Measurements from ENCODE around the gene CLMN. TPM values are rescaled to one million over a fixed set of nuclear protein-coding genes. Genes with fewer than 3 reads are reported as not detected.

The CLMN gene
- total and polyA plus RNA-seq, 2 donors (not counting 3 experiments of a cell fraction or from before 2014, with no cell fraction given), result 0.72 to 9.6 TPM

DNA sequence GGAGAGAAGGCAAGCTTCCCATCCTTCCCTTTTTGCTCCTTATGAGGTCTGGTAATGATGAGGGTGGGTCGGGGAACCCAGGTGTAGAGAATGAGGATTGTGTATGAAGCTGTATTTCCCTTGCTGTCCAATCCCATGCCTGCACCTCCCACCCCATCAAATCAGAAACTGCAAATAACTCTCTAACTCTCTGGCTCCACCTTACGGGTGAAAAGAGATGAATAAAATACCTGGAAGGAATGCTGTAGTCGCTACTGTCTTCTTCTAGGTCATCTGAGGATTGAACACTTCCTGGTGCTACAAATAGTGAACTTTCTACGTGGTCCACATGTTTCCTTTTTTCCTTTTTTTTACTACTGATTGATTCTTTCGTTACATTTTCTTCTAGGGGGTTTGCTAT is 123.4 kb downstream of the CLMN start:
- POLR2A ChIA-PET, result no interaction called here
- DNase-seq (ENCODE audit: low read depth, low spot score), result no peak
- no TSS peak for BruUV-seq (replicated peaks)

DNA sequence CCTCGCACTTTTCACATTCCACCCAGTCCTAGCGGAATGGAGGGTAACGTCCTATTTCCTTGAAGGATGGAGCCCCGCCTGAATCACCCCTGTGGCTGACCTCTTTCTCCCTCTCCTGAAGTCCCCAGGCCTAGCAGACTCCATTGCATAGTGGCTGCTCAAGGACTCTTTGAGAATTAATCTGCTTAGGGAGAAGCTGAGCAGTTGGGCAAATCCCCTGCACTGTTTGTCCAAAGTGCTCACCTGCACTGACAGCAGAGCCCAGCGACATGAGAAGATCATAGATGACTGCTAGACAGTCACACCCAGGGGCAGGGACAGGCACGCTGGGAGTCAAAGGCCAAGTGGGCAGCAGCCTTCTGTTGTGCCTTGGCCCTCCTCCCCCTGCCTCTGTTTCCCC is 124.7 kb downstream of the CLMN start:
- TF ChIP-seq FOS (IDR thresholded peaks at IDR 0.05; ENCODE audit: borderline replicate concordance, insufficient read depth, low read length) (no peak), POLR2A (IDR thresholded peaks at IDR 0.05; ENCODE audit: low read depth, low read length) (no peak), EZH2 (IDR thresholded peaks at IDR 0.05; ENCODE audit: borderline replicate concordance, low read depth, low read length, severe bottlenecking) (no peak), GATA2 (IDR thresholded peaks at IDR 0.05; ENCODE audit: insufficient read depth, insufficient read length, low read depth, low read length) (no peak), POLR2AphosphoS5 (IDR thresholded peaks at IDR 0.05; ENCODE audit: insufficient read depth, low read depth, low read length) (no peak), MYC (IDR thresholded peaks at IDR 0.05; ENCODE audit: low read depth, low read length) (no peak), JUN (IDR thresholded peaks at IDR 0.05; ENCODE audit: borderline replicate concordance, insufficient read depth, insufficient read length, low read depth) (no peak)
- TF ChIP-seq, protein P1, sequence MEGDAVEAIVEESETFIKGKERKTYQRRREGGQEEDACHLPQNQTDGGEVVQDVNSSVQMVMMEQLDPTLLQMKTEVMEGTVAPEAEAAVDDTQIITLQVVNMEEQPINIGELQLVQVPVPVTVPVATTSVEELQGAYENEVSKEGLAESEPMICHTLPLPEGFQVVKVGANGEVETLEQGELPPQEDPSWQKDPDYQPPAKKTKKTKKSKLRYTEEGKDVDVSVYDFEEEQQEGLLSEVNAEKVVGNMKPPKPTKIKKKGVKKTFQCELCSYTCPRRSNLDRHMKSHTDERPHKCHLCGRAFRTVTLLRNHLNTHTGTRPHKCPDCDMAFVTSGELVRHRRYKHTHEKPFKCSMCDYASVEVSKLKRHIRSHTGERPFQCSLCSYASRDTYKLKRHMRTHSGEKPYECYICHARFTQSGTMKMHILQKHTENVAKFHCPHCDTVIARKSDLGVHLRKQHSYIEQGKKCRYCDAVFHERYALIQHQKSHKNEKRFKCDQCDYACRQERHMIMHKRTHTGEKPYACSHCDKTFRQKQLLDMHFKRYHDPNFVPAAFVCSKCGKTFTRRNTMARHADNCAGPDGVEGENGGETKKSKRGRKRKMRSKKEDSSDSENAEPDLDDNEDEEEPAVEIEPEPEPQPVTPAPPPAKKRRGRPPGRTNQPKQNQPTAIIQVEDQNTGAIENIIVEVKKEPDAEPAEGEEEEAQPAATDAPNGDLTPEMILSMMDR (IDR thresholded peaks at IDR 0.05; ENCODE audit: extremely low read depth in 1 of 2, insufficient read depth in 1 of 2, low read depth in 1 of 2, low read length in 2 of 2), result no peak
- TF ChIP-seq, protein P2, sequence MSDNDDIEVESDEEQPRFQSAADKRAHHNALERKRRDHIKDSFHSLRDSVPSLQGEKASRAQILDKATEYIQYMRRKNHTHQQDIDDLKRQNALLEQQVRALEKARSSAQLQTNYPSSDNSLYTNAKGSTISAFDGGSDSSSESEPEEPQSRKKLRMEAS (IDR thresholded peaks at IDR 0.05; ENCODE audit: insufficient read depth, insufficient read length), result no peak
- Histone ChIP-seq H3K4me1 (ENCODE audit: control insufficient read depth, extremely low read depth, insufficient read depth, low read length) (peaks cover 6% of the 10 kb centered on the region), H3K27ac (ENCODE audit: insufficient read depth, low read depth, low read length) (no peak overlapping the region), H3K4me3 (replicated peaks in 1 of 3; ENCODE audit: insufficient read depth in 1 of 3, low read depth in 1 of 3, low read length in 3 of 3) (no peak overlapping the region), H3K4me2 (ENCODE audit: insufficient read depth, low read length) (no peak overlapping the region), H4K20me1 (replicated peaks; ENCODE audit: control insufficient read depth, extremely low read depth, insufficient read depth, low read length) (no peaks in the 10 kb centered on the region), H3K27me3 (ENCODE audit: control insufficient read depth in 2 of 2, insufficient read depth in 2 of 2, low read length in 2 of 2) (no peaks in the 10 kb centered on the region), H3K9me3 (replicated peaks; ENCODE audit: control insufficient read depth, insufficient read depth, low read length) (no peaks in the 10 kb centered on the region), H3K79me2 (ENCODE audit: control insufficient read depth, insufficient read depth, low read length) (no peaks in the 10 kb centered on the region), H3K36me3 (ENCODE audit: control insufficient read depth in 2 of 2, extremely low read depth in 1 of 2, insufficient read depth in 2 of 2, low read length in 2 of 2) (no peaks in the 10 kb centered on the region), H3K9me1 (replicated peaks; ENCODE audit: control insufficient read depth, extremely low read depth, insufficient read depth, low read length) (no peaks in the 10 kb centered on the region), H3K9ac (replicated peaks; ENCODE audit: extremely low read depth, insufficient read depth, low read length) (no peak overlapping the region), H2AFZ (ENCODE audit: low read depth, low read length) (no peak overlapping the region)
- dilution Hi-C loops (cut with MboI; ENCODE audit: extremely low pct_ligation_motif_present, low sequenced_read_pairs) (no loop called here), intact Hi-C loops (cut with micrococcal nuclease) (no loop called here)
- DNase-seq (ENCODE audit: low read depth, low spot score) (no peak), FAIRE-seq (no peak)
- POLR2A ChIA-PET, result no interaction called here
- no TSS peak for BruUV-seq (replicated peaks)
- CTCF ChIA-PET, result interaction anchor here (0.7 kb wide), 1 partner anchor 167 kb away, joined by 3 read pairs; no protein-coding TSS in a partner anchor

More for the DNA sequence above, 123.4 kb downstream of the CLMN start:
- Histone ChIP-seq H3K4me1 (ENCODE audit: control insufficient read depth, extremely low read depth, insufficient read depth, low read length) (peaks cover 1% of the 10 kb centered on the region), H2AFZ (ENCODE audit: low read depth, low read length) (no peak overlapping the region), H3K36me3 (ENCODE audit: control insufficient read depth in 2 of 2, extremely low read depth in 1 of 2, insufficient read depth in 2 of 2, low read length in 2 of 2) (no peaks in the 10 kb centered on the region), H3K9me3 (replicated peaks; ENCODE audit: control insufficient read depth, insufficient read depth, low read length) (no peaks in the 10 kb centered on the region), H3K79me2 (ENCODE audit: control insufficient read depth, insufficient read depth, low read length) (no peaks in the 10 kb centered on the region), H3K27me3 (ENCODE audit: control insufficient read depth in 2 of 2, insufficient read depth in 2 of 2, low read length in 2 of 2) (no peaks in the 10 kb centered on the region), H3K27ac (ENCODE audit: insufficient read depth, low read depth, low read length) (no peak overlapping the region), H3K9ac (replicated peaks; ENCODE audit: extremely low read depth, insufficient read depth, low read length) (no peak overlapping the region), H4K20me1 (replicated peaks; ENCODE audit: control insufficient read depth, extremely low read depth, insufficient read depth, low read length) (no peaks in the 10 kb centered on the region), H3K4me3 (replicated peaks in 1 of 3; ENCODE audit: insufficient read depth in 1 of 3, low read depth in 1 of 3, low read length in 3 of 3) (no peak overlapping the region), H3K9me1 (replicated peaks; ENCODE audit: control insufficient read depth, extremely low read depth, insufficient read depth, low read length) (no peaks in the 10 kb centered on the region), H3K4me2 (ENCODE audit: insufficient read depth, low read length) (no peak overlapping the region)
- FAIRE-seq, result no peak
- dilution Hi-C loops (cut with MboI; ENCODE audit: extremely low pct_ligation_motif_present, low sequenced_read_pairs), result no loop called here
- TF ChIP-seq, protein P2 (IDR thresholded peaks at IDR 0.05; ENCODE audit: insufficient read depth, insufficient read length), result no peak
- TF ChIP-seq, protein P1 (IDR thresholded peaks at IDR 0.05; ENCODE audit: extremely low read depth in 1 of 2, insufficient read depth in 1 of 2, low read depth in 1 of 2, low read length in 2 of 2), result peak in 1 of 2 donors; percentile 19
- intact Hi-C loops (cut with micrococcal nuclease), result loop anchor here (1.0 kb wide), 1 partner anchor 507 kb away; no protein-coding TSS in a partner anchor
- CTCF ChIA-PET, result interaction anchor here (0.8 to 1.3 kb wide), 4 partner anchors 12 to 234 kb away, joined by 3 to 7 read pairs (median 4); no protein-coding TSS in a partner anchor
